PC-9 (cell line): ENCODE measurements around the gene ZBTB37. TPM values are rescaled to one million over a fixed set of nuclear protein-coding genes. Genes with fewer than 3 reads are reported as not detected.
A peak's percentile ranks its signal among the peaks of the same experiment; 100 is the strongest.

ENCODE experiments used
- BruUV-seq: library from RNA; stranded (reverse); fragments of 400-500 nt; replicated peaks from 2 replicates; lab custom pipeline; 2021; lab: Mats Ljungman, UMichigan
- CTCF ChIA-PET: fragments of 300-600 bp; sonication (Branson Sonifier 250); formaldehyde crosslinking; loops from one replicate; lab custom pipeline; 2022; ENCODE audit warnings: antibody characterized with exemption; lab: Charles Lee
- POLR2A ChIA-PET: fragments of 300-600 bp; sonication (Branson Sonifier 250); formaldehyde crosslinking; loops from one replicate; lab custom pipeline; 2022; ENCODE audit warnings: antibody characterized with exemption; ENCODE audit not compliant: unreplicated experiment; lab: Charles Lee
- DNase-seq, 2 experiments: peaks; one replicate each; pipeline versions ENCODE4 v3.0.0 to v3.0.0-alpha.2; 2015 to 2022; ENCODE audit warnings: mixed read lengths in 1 of 2
- H2AFZ ChIP-seq: fragments of 200-600 bp; sonication (generic); 2 replicates; pipeline ENCODE4 v1.8.1; 2017; ENCODE audit warnings: antibody characterized with exemption
- H3F3A ChIP-seq: fragments of 200-600 bp; sonication (generic); 2 replicates; pipeline ENCODE4 v1.8.1; 2017; ENCODE audit warnings: antibody characterized with exemption, mild to moderate bottlenecking, low read depth; ENCODE audit not compliant: insufficient read depth
- H3K27ac ChIP-seq: fragments of 200-600 bp; sonication (generic); 2 replicates; pipeline ENCODE4 v1.6.1; 2016; ENCODE audit warnings: mixed run types
- H3K27me3 ChIP-seq: fragments of 200-600 bp; sonication (generic); 2 replicates; pipeline ENCODE4 v1.6.1; 2016; ENCODE audit warnings: low read depth, mixed run types; ENCODE audit not compliant: insufficient read depth
- H3K36me3 ChIP-seq: fragments of 200-600 bp; sonication (generic); 2 replicates; pipeline ENCODE4 v1.6.1; 2016; ENCODE audit warnings: low read depth, mixed run types
- H3K4me1 ChIP-seq: fragments of 200-600 bp; sonication (generic); replicated peaks from 2 replicates; pipeline ENCODE4 v1.6.1; 2016; ENCODE audit warnings: mixed run types; ENCODE audit not compliant: insufficient read depth
- H3K4me2 ChIP-seq: fragments of 200-600 bp; sonication (generic); 2 replicates; pipeline ENCODE4 v1.6.1; 2017; ENCODE audit warnings: mixed run types
- H3K4me3 ChIP-seq: fragments of 200-600 bp; sonication (generic); 2 replicates; pipeline ENCODE4 v1.6.1; 2016; ENCODE audit warnings: mixed run types
- H3K79me2 ChIP-seq: fragments of 200-600 bp; sonication (generic); 2 replicates; pipeline ENCODE4 v1.6.1; 2017; ENCODE audit warnings: low read depth, mixed run types
- H3K9me2 ChIP-seq: fragments of 200-600 bp; sonication (generic); 2 replicates; pipeline ENCODE4 v1.8.1; 2017; ENCODE audit warnings: mild to moderate bottlenecking; ENCODE audit not compliant: insufficient read depth
- H3K9me3 ChIP-seq: fragments of 200-600 bp; sonication (generic); 2 replicates; pipeline ENCODE4 v1.8.1; 2016; ENCODE audit warnings: low read depth; ENCODE audit not compliant: insufficient read depth
- H4K20me1 ChIP-seq: fragments of 200-600 bp; sonication (generic); 2 replicates; pipeline ENCODE4 v1.8.1; 2017; ENCODE audit not compliant: insufficient read depth
- CTCF ChIP-seq: fragments of 200-600 bp; sonication (generic); conservative IDR thresholded peaks from 2 replicates; pipeline ENCODE4 v1.6.1; 2017; ENCODE audit warnings: mixed run types, antibody characterized with exemption, mild to moderate bottlenecking, moderate library complexity
- EZH2 ChIP-seq: fragments of 200-600 bp; sonication (generic); IDR thresholded peaks from 2 replicates; pipeline ENCODE4 v1.8.0; 2017; ENCODE audit warnings: antibody characterized with exemption, low read depth
- intact Hi-C: fragments of 100-400 bp; cut with micrococcal nuclease; formaldehyde crosslinking; loops from one replicate; pipeline ENCODE4 v1.10.0; 2022; ENCODE audit not compliant: unreplicated experiment
- total RNA-seq: library from RNA; stranded (reverse); gene quantifications from 2 replicates; pipeline ENCODE4 v1.2.3, GENCODE V29; 2021

Gene ZBTB37
- total RNA-seq, 1 experiment from 2014 or later, result 8.3 TPM

- no peak for TF ChIP-seq CTCF
- TF ChIP-seq EZH2, result no peak
- Histone ChIP-seq H3K9me2 (no peaks in the 10 kb centered on the region), H3K27me3 (no peaks in the 10 kb centered on the region), H4K20me1 (no peaks in the 10 kb centered on the region), H3K4me2 (0 out of 2 replicates have a peak overlapping the region, but pooled peaks have one; percentile 95), H3K27ac (no peak overlapping the region), H3K4me1 (peaks cover 17% of the 10 kb centered on the region), H3K9me3 (no peaks in the 10 kb centered on the region), H3K4me3 (no peak overlapping the region; the same call in 1 of the 2 replicates), H3F3A (peaks cover 18% of the 10 kb centered on the region; the same call in 1 of the 2 replicates), H2AFZ (no peak overlapping the region), H3K79me2 (peaks cover 66% of the 10 kb centered on the region), H3K36me3 (peaks cover 3% of the 10 kb centered on the region; the same call in 1 of the 2 replicates)
- no TSS peak for BruUV-seq
- intact Hi-C loops, result no loop called here
- ChIA-PET POLR2A (no interaction called here), CTCF (interaction anchor here (0.7 kb wide), 1 partner anchor 864 kb away, joined by 8 read pairs; no protein-coding TSS in a partner anchor)
- no peak for DNase-seq
These were observed 46.5 kb upstream of the ZBTB37 start for GRCh38 chr1:173821680-173822079.

DNA sequence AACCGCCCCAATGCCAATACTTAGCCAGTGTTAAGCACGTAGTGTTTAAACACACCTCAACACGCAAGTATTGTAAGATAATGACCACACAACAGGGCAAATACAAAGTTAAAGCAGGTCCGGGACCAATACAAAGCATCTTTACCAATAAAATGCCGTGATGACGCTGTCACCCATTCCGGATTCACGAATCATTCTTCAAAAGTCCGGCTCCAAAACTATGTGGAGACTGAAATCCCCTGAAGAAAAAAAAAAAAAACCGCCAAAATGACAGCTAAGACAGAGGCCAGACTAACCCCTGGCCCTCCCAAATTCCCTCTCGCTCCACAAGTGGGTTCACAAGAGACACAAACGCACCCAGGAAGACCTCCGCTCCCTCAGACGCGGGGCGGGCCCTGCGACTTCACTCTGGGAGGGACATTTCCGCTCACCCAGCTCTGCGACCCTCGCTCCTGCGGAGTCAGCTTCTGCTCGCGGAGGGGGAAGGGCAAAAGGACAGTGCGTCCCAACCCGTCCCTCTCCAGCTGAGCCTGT is 44.3 kb upstream of the ZBTB37 start:
- no TSS peak for BruUV-seq
- DNase-seq, result no peak
- Histone ChIP-seq H3K27ac (peak overlapping the region; percentile 95), H2AFZ (peak overlapping the region; percentile 91), H3K9me3 (no peaks in the 10 kb centered on the region), H3F3A (peaks cover 26% of the 10 kb centered on the region; the same call in 1 of the 2 replicates), H3K4me3 (peak overlapping the region; percentile 84), H3K27me3 (no peaks in the 10 kb centered on the region), H3K36me3 (no peaks in the 10 kb centered on the region), H3K4me2 (peak overlapping the region; percentile 95), H3K79me2 (peaks cover 50% of the 10 kb centered on the region), H3K9me2 (no peaks in the 10 kb centered on the region), H3K4me1 (peaks cover 17% of the 10 kb centered on the region), H4K20me1 (no peaks in the 10 kb centered on the region)
- POLR2A ChIA-PET, result interaction anchor here (0.6 to 0.7 kb wide), 4 partner anchors 196 to 1098 kb away, joined by 4 to 6 read pairs (median 6); no protein-coding TSS in a partner anchor
- intact Hi-C loops, result loop anchor here (1.0 to 2.0 kb wide), 6 partner anchors 44 to 1079 kb away; partner anchors contain the start of gene ZBTB37
- CTCF ChIA-PET, result interaction anchor here (0.7 kb wide), 1 partner anchor 393 kb away, joined by 7 read pairs; no protein-coding TSS in a partner anchor
- TF ChIP-seq EZH2 (no peak), CTCF (no peak)

GRCh38 chr1:173824315-173825081 is 43.7 kb upstream of the ZBTB37 start, which contains the start of the genes CENPL and DARS2:
TSS of gene CENPL (minus strand) at chr1:173824883. CDS start at chr1:173811299, 13,584 bp downstream.
TSS of gene DARS2 (plus strand) at chr1:173824673. CDS start at chr1:173825230, 557 bp downstream.
- Histone ChIP-seq H3K9me3 (no peaks in the 10 kb centered on the region), H3K4me3 (peak within 1 kb of the TSS; percentile 84), H3K27me3 (no peaks in the 10 kb centered on the region), H3F3A (peaks cover 26% of the 10 kb centered on the region; the same call in 1 of the 2 replicates), H4K20me1 (no peaks in the 10 kb centered on the region), H3K4me2 (peak within 1 kb of the TSS; percentile 95), H3K79me2 (peaks cover 45% of the 10 kb centered on the region), H3K27ac (peak within 1 kb of the TSS; percentile 95), H3K9me2 (no peaks in the 10 kb centered on the region), H3K4me1 (peaks cover 17% of the 10 kb centered on the region), H3K36me3 (no peaks in the 10 kb centered on the region), H2AFZ (peak within 1 kb of the TSS; percentile 91)
- ChIA-PET CTCF (interaction anchor here (0.7 kb wide), 1 partner anchor 393 kb away, joined by 7 read pairs; no protein-coding TSS in a partner anchor), POLR2A (interaction anchor here (0.6 to 0.7 kb wide), 5 partner anchors 40 to 1097 kb away, joined by 4 to 6 read pairs (median 5); no protein-coding TSS in a partner anchor)
- peak; percentile 86 to 90 for DNase-seq
- BruUV-seq, result TSS peak; percentile 90
- intact Hi-C loops, result loop anchor here (1.0 to 2.0 kb wide), 6 partner anchors 44 to 1079 kb away; partner anchors contain the start of gene ZBTB37
- TF ChIP-seq CTCF (no peak), EZH2 (no peak)
